Small intestine (tissue), 7 donors: Measurements from ENCODE around the gene GTF3A. TPM values are rescaled to one million over a fixed set of nuclear protein-coding genes. Genes with fewer than 3 reads are reported as not detected.

Experiments used
- DNase-seq, 2 donors: peaks; one replicate each; pipeline versions ENCODE4 v3.0.0 to v3.0.0-alpha.2; 2013
- FAIRE-seq: peaks from 2 replicates; lab custom pipeline; 2012; peaks lifted over from hg19 to GRCh38; lab: Jason Lieb, UNC
- H3K27ac ChIP-seq, 3 donors: one replicate each; pipeline ENCODE4 v1.5.1; 2013; ENCODE audit warnings: low read length in 2 of 3, mild to moderate bottlenecking in 2 of 3, control low read depth in 1 of 3, inconsistent platforms in 1 of 3, low read depth in 1 of 3, moderate library complexity in 1 of 3
- H3K27me3 ChIP-seq, 3 donors: one replicate each; pipeline ENCODE4 v1.6.1; 2013; ENCODE audit warnings: low read length in 3 of 3, inconsistent platforms in 1 of 3; ENCODE audit not compliant: control insufficient read depth in 3 of 3, insufficient read depth in 3 of 3
- H3K36me3 ChIP-seq, 3 donors: one replicate each; pipeline ENCODE4 v1.6.1; 2013; ENCODE audit warnings: low read length in 3 of 3, inconsistent platforms in 1 of 3, low read depth in 1 of 3, mild to moderate bottlenecking in 1 of 3, moderate library complexity in 1 of 3; ENCODE audit not compliant: control insufficient read depth in 3 of 3, insufficient read depth in 2 of 3
- H3K4me1 ChIP-seq, 3 donors: one replicate each; pipeline ENCODE4 v1.6.1; 2013; ENCODE audit warnings: low read length in 2 of 3, inconsistent platforms in 1 of 3, low read depth in 1 of 3, mild to moderate bottlenecking in 1 of 3, moderate library complexity in 1 of 3; ENCODE audit not compliant: control insufficient read depth in 3 of 3, insufficient read depth in 2 of 3
- H3K4me3 ChIP-seq, 3 donors: one replicate each; pipeline ENCODE4 v1.5.1; 2013; ENCODE audit warnings: low read length in 3 of 3, control low read depth in 1 of 3, inconsistent platforms in 1 of 3, low read depth in 1 of 3, mild to moderate bottlenecking in 1 of 3, moderate library complexity in 1 of 3
- H3K9me3 ChIP-seq, 2 donors: one replicate each; pipeline ENCODE4 v1.6.1; 2013; ENCODE audit warnings: low read depth in 1 of 2, low read length in 1 of 2; ENCODE audit not compliant: control insufficient read depth in 2 of 2, insufficient read depth in 1 of 2
- WGBS, 3 donors: extraction: QIAGEN DNeasy Blood & Tissue Kit; methylation state at CpG; one replicate each; pipeline ENCODE4 v1.1.7; 2013; 5-methylcytosine and 5-hydroxymethylcytosine counted together
- polyA plus RNA-seq, 4 donors: library from polyadenylated mRNA; stranded (reverse) in 3 of 4; unstranded in 1 of 4; fragments of 200-250 nt in 3 of 4; fragments of 120-200 nt in 1 of 4; gene quantifications; one replicate each; pipeline versions ENCODE4 v1.2.1 to v1.2.3, GENCODE V29; 2013
- donor health status: healthy with polysubstance abuse.
- donor health status: control.
- donor health status: control.
- donor health status: Bipolar disorder and iron deficiency.
- donor health status: healthy.

GTF3A gene
- polyA plus RNA-seq, 4 donors: 58.3 to 129 (median 112) TPM

GRCh38 chr13:27476943-27477703, 52.7 kb downstream of the GTF3A start:
- DNase-seq (peak; percentile 50 to 61), FAIRE-seq (no peak)
- peaks cover 0 to 19% (median 0%) of the 10 kb centered on the region in 3 donors for H3K4me1 ChIP-seq
- peaks cover 0 to 3% of the 10 kb centered on the region in 2 donors for H3K9me3 ChIP-seq
- no peaks in the 10 kb centered on the region for H3K36me3 ChIP-seq
- no peak overlapping the region for H3K4me3 ChIP-seq
- H3K27me3 ChIP-seq: no peaks in the 10 kb centered on the region
- H3K27ac ChIP-seq: peak overlapping the region in 2 of 3 donors; percentile 53 to 72
- WGBS, 3 donors: 14 to 33% (median 23%) methylated on average over 10 of the region's 10 CpGs

GRCh38 chr13:27481766-27482165, 57.3 kb downstream of the GTF3A start:
- no peak overlapping the region for H3K4me3 ChIP-seq
- 30 to 45% (median 44%) methylated on average over 11 of the region's 11 CpGs for WGBS, 3 donors
- DNase-seq (peak; percentile 48 to 64), FAIRE-seq (no peak)
- no peaks in the 10 kb centered on the region for H3K27me3 ChIP-seq
- peaks cover 0 to 14% (median 0%) of the 10 kb centered on the region in 3 donors for H3K4me1 ChIP-seq
- H3K9me3 ChIP-seq: peaks cover 0 to 5% of the 10 kb centered on the region in 2 donors
- no peak overlapping the region for H3K27ac ChIP-seq
- no peaks in the 10 kb centered on the region for H3K36me3 ChIP-seq

- Histone ChIP-seq H3K27me3 (no peaks in the 10 kb centered on the region), H3K4me1 (peaks cover 0 to 2% (median 0%) of the 10 kb centered on the region in 3 donors), H3K27ac (peak overlapping the region in 1 of 3 donors; percentile 65), H3K4me3 (no peak overlapping the region), H3K36me3 (no peaks in the 10 kb centered on the region), H3K9me3 (peaks cover 0 to 5% of the 10 kb centered on the region in 2 donors)
- 32 to 54% (median 52%) methylated on average over 7 of the region's 7 CpGs for WGBS, 3 donors
- FAIRE-seq: no peak
- DNase-seq: peak; percentile 18 to 85
These were observed 58.6 kb downstream of the GTF3A start for GRCh38 chr13:27482983-27483382.

- no peak for DNase-seq
- FAIRE-seq: no peak
- WGBS, 3 donors: 92 to 98% (median 94%) methylated on average over 11 of the region's 11 CpGs
- Histone ChIP-seq H3K27ac (peak overlapping the region in 1 of 3 donors; percentile 65), H3K4me1 (no peaks in the 10 kb centered on the region), H3K4me3 (no peak overlapping the region), H3K27me3 (no peaks in the 10 kb centered on the region), H3K36me3 (no peaks in the 10 kb centered on the region), H3K9me3 (peaks cover 0 to 5% of the 10 kb centered on the region in 2 donors)
These were observed 59.0 kb downstream of the GTF3A start for GRCh38 chr13:27483421-27483820.

Other genes with a start within 250 kb of the GTF3A start
- gene RPL21, start 173.1 kb upstream of the GTF3A start, polyA plus RNA-seq: 1,000 to 10,000 TPM in 3 of 4 donors, 100 to 1,000 TPM in 1; 815 to 1,928 (median 1,534) TPM
- 10 to 100 TPM in 3 of 4 donors, 1 to 10 TPM in 1; 9.9 to 46.7 (median 34.8) TPM for gene RASL11A, start 153.8 kb upstream of the GTF3A start, polyA plus RNA-seq
- 100 to 1,000 TPM in 2 of 4 donors, 10 to 100 TPM in 2; 76.0 to 149 (median 110) TPM for gene MTIF3, start 25.9 kb downstream of the GTF3A start, polyA plus RNA-seq
- 10 to 100 TPM in 3 of 4 donors, 1 to 10 TPM in 1; 9.6 to 26.2 (median 18.2) TPM for gene LNX2, start 195.9 kb downstream of the GTF3A start, polyA plus RNA-seq
- 100 to 1,000 TPM; 145 to 192 (median 165) TPM for gene POLR1D, start 197.3 kb downstream of the GTF3A start, polyA plus RNA-seq